ENCODE data around the gene DLG5.

GRCh38 chr10:77810446-77811335 is 115.9 kb downstream of the DLG5 start:
- no peak for TF ChIP-seq TEAD4 (IDR thresholded peaks at IDR 0.05)
- no peak for TF ChIP-seq RAD21 (IDR thresholded peaks at IDR 0.05; ENCODE audit: low read depth)
- no peak for TF ChIP-seq EP300 (IDR thresholded peaks at IDR 0.05; ENCODE audit: borderline replicate concordance)
- no peak for TF ChIP-seq USF1 (IDR thresholded peaks at IDR 0.05)
- TF ChIP-seq CEBPB (IDR thresholded peaks at IDR 0.05): no peak
- no peak for TF ChIP-seq YY1 (IDR thresholded peaks at IDR 0.05; ENCODE audit: low read depth)
- TF ChIP-seq MAX (IDR thresholded peaks at IDR 0.05): no peak
- no peak for TF ChIP-seq REST (IDR thresholded peaks at IDR 0.05; ENCODE audit: low read depth)
- TF ChIP-seq FOXM1 (IDR thresholded peaks at IDR 0.05; ENCODE audit: borderline replicate concordance, low read depth): no peak
- no peak for TF ChIP-seq NFIC (IDR thresholded peaks at IDR 0.05)
- TF ChIP-seq TAF1 (IDR thresholded peaks at IDR 0.05; ENCODE audit: low read depth): no peak
- TF ChIP-seq EGR1 (IDR thresholded peaks at IDR 0.05): no peak
- TF ChIP-seq TCF12 (IDR thresholded peaks at IDR 0.05; ENCODE audit: low read depth): no peak
